HUDEP-2 (cell line): ENCODE data around the gene MRPL9.

Experiments
- DNase-seq, 76 experiments: peaks; one replicate each; lab custom pipeline; 2025; ENCODE audit not compliant: unreplicated experiment in 76 of 76; lab: John Stamatoyannopoulos, UW

The MRPL9 gene

GRCh38 chr1:151762941-151763921 lies at the start of gene MRPL9:
TSS of gene MRPL9 (minus strand) at chr1:151763496. CDS start at chr1:151763479, 17 bp downstream.
- peak in 73 of 76 experiments; percentile 14 to 89 (median 71) for DNase-seq

GRCh38 chr1:151811181-151811580 lies 47.9 kb upstream of the MRPL9 start:
- no peak for DNase-seq

GRCh38 chr1:151809985-151810556 lies 46.8 kb upstream of the MRPL9 start:
- no peak for DNase-seq

GRCh38 chr1:151809290-151809984 lies 46.1 kb upstream of the MRPL9 start:
- DNase-seq, result no peak

- no peak for DNase-seq
Observed at GRCh38 chr1:151807766-151808165, 44.5 kb upstream of the MRPL9 start.

- no peak for DNase-seq
Observed at GRCh38 chr1:151807131-151807530, 43.8 kb upstream of the MRPL9 start.

GRCh38 chr1:151806170-151806569 lies 42.9 kb upstream of the MRPL9 start:
- DNase-seq, result no peak

GRCh38 chr1:151805066-151805820 lies 41.9 kb upstream of the MRPL9 start, which contains the start of gene LINGO4:
TSS of gene LINGO4 (minus strand) at chr1:151805419. CDS start at chr1:151802704, 2,715 bp downstream.
- DNase-seq, result no peak

GRCh38 chr1:151803915-151804314 lies 40.6 kb upstream of the MRPL9 start:
- DNase-seq, result no peak

- DNase-seq, result no peak
Observed at GRCh38 chr1:151803164-151803563, 39.9 kb upstream of the MRPL9 start.

GRCh38 chr1:151802372-151802771 lies 39.1 kb upstream of the MRPL9 start:
- DNase-seq, result no peak

- no peak for DNase-seq
Observed at GRCh38 chr1:151801846-151802245, 38.5 kb upstream of the MRPL9 start.

GRCh38 chr1:151801310-151801820 lies 38.1 kb upstream of the MRPL9 start:
- no peak for DNase-seq

- no peak for DNase-seq
Observed at GRCh38 chr1:151800830-151801229, 37.5 kb upstream of the MRPL9 start.

GRCh38 chr1:151799179-151800022 lies 36.1 kb upstream of the MRPL9 start:
- no peak for DNase-seq

- DNase-seq, result no peak
Observed at GRCh38 chr1:151798571-151798970, 35.3 kb upstream of the MRPL9 start.

- peak in 1 of 76 experiments; percentile 14 for DNase-seq
Observed at GRCh38 chr1:151790940-151791651, 27.8 kb upstream of the MRPL9 start.

GRCh38 chr1:151790071-151790939 lies 27.0 kb upstream of the MRPL9 start, which contains the start of gene TDRKH:
TSS of gene TDRKH (minus strand) at chr1:151790500. CDS start at chr1:151783022, 7,478 bp downstream.
- DNase-seq, result peak in 75 of 76 experiments; percentile 38 to 99 (median 98)
